HepG2 (cell line): ENCODE measurements around the gene RAB8A. TPM values are rescaled to one million over a fixed set of nuclear protein-coding genes. Genes with fewer than 3 reads are reported as not detected.

Experiments used
- AGO2 ChIP-seq: fragments of 200-400 bp; formaldehyde crosslinking; optimal IDR thresholded peaks from 2 replicates; pipeline ENCODE3; 2017; ENCODE audit warnings: mild to moderate bottlenecking, low read depth, low read length, moderate library complexity
- CERS6 ChIP-seq: sonication (generic); formaldehyde crosslinking; IDR thresholded peaks from 2 replicates; pipeline ENCODE4 v1.5.0; 2020; ENCODE audit warnings: missing genetic modification reagents
- HNRNPH1 ChIP-seq: fragments of 200-400 bp; formaldehyde crosslinking; optimal IDR thresholded peaks from 2 replicates; pipeline ENCODE3; 2017; ENCODE audit warnings: mild to moderate bottlenecking, low read depth, low read length
- LCORL ChIP-seq, 2 experiments: fragments of 450-650 bp in 1 of 2; sonication (generic) in 1 of 2; formaldehyde crosslinking in 1 of 2; IDR thresholded peaks; 2 replicates each; pipeline versions ENCODE4 v1.5.0 to v1.6.1; 2017 to 2020; ENCODE audit warnings: antibody characterized with exemption in 1 of 2, missing genetic modification reagents in 1 of 2
- NFAT5 ChIP-seq: sonication (generic); formaldehyde crosslinking; IDR thresholded peaks from 2 replicates; pipeline ENCODE4 v1.4.0; 2020; ENCODE audit warnings: missing genetic modification reagents
- NFE2L2 ChIP-seq: fragments of 150-350 bp; IDR thresholded peaks from 2 replicates; pipeline ENCODE4 v1.6.1; 2014; ENCODE audit warnings: low read length
- NFIC ChIP-seq: IDR thresholded peaks from 2 replicates; pipeline ENCODE4 v1.6.1; 2012; ENCODE audit warnings: mild to moderate bottlenecking, low read length, inconsistent platforms
- PHF8 ChIP-seq: sonication (generic); formaldehyde crosslinking; IDR thresholded peaks from 2 replicates; pipeline ENCODE4 v1.5.0; 2020; ENCODE audit warnings: missing genetic modification reagents
- REL ChIP-seq: sonication (generic); formaldehyde crosslinking; conservative IDR thresholded peaks from 2 replicates; pipeline ENCODE4 v1.8.0; 2022; ENCODE audit warnings: mild to moderate bottlenecking, missing genetic modification reagents, moderate library complexity
- RFXAP ChIP-seq: sonication (generic); formaldehyde crosslinking; IDR thresholded peaks from 2 replicates; pipeline ENCODE4 v1.4.0; 2020; ENCODE audit warnings: missing genetic modification reagents, borderline replicate concordance
- RXRA ChIP-seq: sonication (generic); formaldehyde crosslinking; IDR thresholded peaks from 2 replicates; pipeline ENCODE4 v1.5.1; 2020; ENCODE audit warnings: missing genetic modification reagents
- SRSF1 ChIP-seq: fragments of 200-400 bp; formaldehyde crosslinking; optimal IDR thresholded peaks from 2 replicates; pipeline ENCODE3; 2017; ENCODE audit warnings: mild to moderate bottlenecking, low read depth, low read length, moderate library complexity
- STAT5B ChIP-seq: sonication (generic); formaldehyde crosslinking; IDR thresholded peaks from 2 replicates; pipeline ENCODE4 v1.4.0; 2020; ENCODE audit warnings: missing genetic modification reagents
- ZFP90 ChIP-seq: sonication (generic); formaldehyde crosslinking; IDR thresholded peaks from 2 replicates; pipeline ENCODE4 v1.8.0; 2022; ENCODE audit warnings: missing genetic modification reagents, mild to moderate bottlenecking, inconsistent platforms, borderline replicate concordance
- ZNF121 ChIP-seq: sonication (generic); formaldehyde crosslinking; IDR thresholded peaks from 2 replicates; pipeline ENCODE4 v1.5.0; 2020; ENCODE audit warnings: mild to moderate bottlenecking, missing genetic modification reagents
- ZNF124 ChIP-seq: sonication (generic); formaldehyde crosslinking; IDR thresholded peaks from 2 replicates; pipeline ENCODE4 v1.4.0; 2020; ENCODE audit warnings: missing genetic modification reagents
- ZNF235 ChIP-seq: sonication (generic); formaldehyde crosslinking; IDR thresholded peaks from 2 replicates; pipeline ENCODE4 v1.8.1; 2023; ENCODE audit warnings: mild to moderate bottlenecking, missing genetic modification reagents, borderline replicate concordance
- ZNF34 ChIP-seq: sonication (generic); formaldehyde crosslinking; IDR thresholded peaks from 2 replicates; pipeline ENCODE4 v1.4.0; 2020; ENCODE audit warnings: mild to moderate bottlenecking, missing genetic modification reagents, borderline replicate concordance
- ZNF44 ChIP-seq: sonication (generic); formaldehyde crosslinking; IDR thresholded peaks from 2 replicates; pipeline ENCODE4 v1.5.1; 2020; ENCODE audit warnings: mild to moderate bottlenecking, missing genetic modification reagents
- ZNF605 ChIP-seq: sonication (generic); formaldehyde crosslinking; IDR thresholded peaks from 2 replicates; pipeline ENCODE4 v1.8.0; 2022; ENCODE audit warnings: mild to moderate bottlenecking, missing genetic modification reagents
- ZNF674 ChIP-seq: sonication (generic); formaldehyde crosslinking; IDR thresholded peaks from 2 replicates; pipeline ENCODE4 v1.5.0; 2020; ENCODE audit warnings: low read depth, mild to moderate bottlenecking, missing genetic modification reagents
- ZNF740 ChIP-seq: sonication (generic); formaldehyde crosslinking; IDR thresholded peaks from 2 replicates; pipeline ENCODE4 v1.4.0; 2020; ENCODE audit warnings: missing genetic modification reagents
- ZNF781 ChIP-seq: sonication (generic); formaldehyde crosslinking; IDR thresholded peaks from 2 replicates; pipeline ENCODE4 v1.5.1; 2020; ENCODE audit warnings: borderline replicate concordance, mild to moderate bottlenecking, missing genetic modification reagents; ENCODE audit errors: not compliant biosample characterization
- ZNF850 ChIP-seq: sonication (generic); formaldehyde crosslinking; conservative IDR thresholded peaks from 2 replicates; pipeline ENCODE4 v1.9.0; 2021; ENCODE audit warnings: mild to moderate bottlenecking, missing genetic modification reagents
- polyA plus RNA-seq, 8 experiments: library from polyadenylated mRNA; depleted of rRNA in 3 of 8; stranded (reverse) in 7 of 8; unstranded in 1 of 8; fragments of >200 nt; fragmentation: Illumina TruSeq in 4 of 8; extraction: Trizol in 4 of 8; gene quantifications; 2 replicates each; pipeline versions ENCODE4 v1.2.1 to v1.2.3, GENCODE V29; 2011 to 2016; ENCODE audit warnings: low read depth in 4 of 8, missing spikeins in 1 of 8, mixed read lengths in 1 of 8; ENCODE audit not compliant: insufficient read depth in 1 of 8
- total RNA-seq, 5 experiments: library from RNA; depleted of rRNA; stranded (reverse); fragments of >200 nt; fragmentation: Illumina TruSeq; extraction: Trizol; gene quantifications; 2 replicates each; pipeline ENCODE4 v1.2.3, GENCODE V29; 2016; ENCODE audit warnings: low read depth in 1 of 5

Gene RAB8A
- total and polyA plus RNA-seq, 2 of the 13 experiments (the other 11 are each of a cell fraction or from before 2014, with no cell fraction given) = 36.7 to 45.0 TPM

GRCh38 chr19:16089010-16089846 lies 22.5 kb upstream of the RAB8A start (continued):
- TF ChIP-seq ZNF781 (CRISPR knock-in tag) (no peak), ZNF740 (CRISPR knock-in tag) (peak; percentile 66; the same call in 1 of the 2 replicates), RFXAP (CRISPR knock-in tag) (0 out of 2 replicates have a peak, but pooled peaks have one; percentile 40), NFAT5 (CRISPR knock-in tag) (no peak), RXRA (peak; percentile 78; the same call in 1 of the 2 replicates), ZNF124 (no peak), ZNF850 (no peak), ZNF674 (no peak), ZNF605 (CRISPR knock-in tag) (peak; percentile 50; the same call in 1 of the 2 replicates), ZNF121 (CRISPR knock-in tag) (no peak), HNRNPH1 (no peak), CERS6 (no peak), ZNF44 (CRISPR knock-in tag) (no peak), NFIC (peak; percentile 41; the same call in 1 of the 2 replicates), PHF8 (CRISPR knock-in tag) (no peak), AGO2 (no peak), ZNF235 (CRISPR knock-in tag) (no peak), REL (CRISPR knock-in tag) (no peak), SRSF1 (no peak), STAT5B (no peak), LCORL (IDR thresholded peaks at IDR 0.05) (0 out of 2 replicates have a peak, but pooled peaks have one; percentile 13), LCORL (CRISPR knock-in tag; IDR thresholded peaks at IDR 0.05) (no peak), ZFP90 (CRISPR knock-in tag) (0 out of 2 replicates have a peak, but pooled peaks have one; percentile 33), NFE2L2 (no peak), ZNF34 (no peak)
